Fibroblast of skin of left quadriceps (primary cell): ENCODE measurements around the gene TWSG1.

Experiments
- DNase-seq, 2 experiments: peaks; one replicate each; pipeline ENCODE4 v3.0.0-alpha.2; 2013; ENCODE audit warnings: low read depth in 2 of 2

The TWSG1 gene

DNA sequence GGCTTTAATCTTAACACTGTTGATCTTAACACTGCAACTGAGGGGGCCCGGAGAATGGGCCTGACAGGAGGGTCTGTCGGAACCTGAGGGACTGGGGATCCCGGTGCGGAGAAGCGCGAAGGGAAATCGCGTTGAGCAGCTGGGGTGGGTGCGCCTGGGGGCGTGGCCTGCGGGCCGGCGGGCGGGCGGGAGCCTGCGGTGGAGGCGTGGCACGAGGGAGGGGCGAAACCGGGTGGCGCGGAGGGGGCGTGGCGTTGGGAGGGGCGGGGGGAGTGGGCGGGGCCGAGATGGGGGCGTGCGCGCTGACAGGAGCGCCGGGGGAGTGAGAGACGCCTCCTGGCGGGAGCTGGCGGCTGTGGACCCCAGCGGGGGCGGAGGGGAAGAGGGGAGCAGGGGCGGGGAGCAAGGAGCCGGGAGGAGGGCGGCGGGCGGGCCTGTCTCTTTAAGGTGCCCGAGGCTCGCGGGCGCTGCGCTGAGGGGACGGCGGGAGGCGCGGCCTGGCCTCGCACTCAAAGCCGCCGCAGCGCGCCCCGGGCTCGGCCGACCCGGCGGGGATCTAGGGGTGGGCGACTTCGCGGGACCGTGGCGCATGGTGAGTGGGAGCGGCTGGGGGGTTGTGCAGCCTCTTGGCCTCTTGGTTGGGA is at the start of gene TWSG1:
TSS of gene TWSG1 (plus strand) at position 445 of the 644 bp plus-strand sequence. CDS start 2,457 bp downstream, outside the sequence.
- DNase-seq = peak; percentile 91 to 93

DNA sequence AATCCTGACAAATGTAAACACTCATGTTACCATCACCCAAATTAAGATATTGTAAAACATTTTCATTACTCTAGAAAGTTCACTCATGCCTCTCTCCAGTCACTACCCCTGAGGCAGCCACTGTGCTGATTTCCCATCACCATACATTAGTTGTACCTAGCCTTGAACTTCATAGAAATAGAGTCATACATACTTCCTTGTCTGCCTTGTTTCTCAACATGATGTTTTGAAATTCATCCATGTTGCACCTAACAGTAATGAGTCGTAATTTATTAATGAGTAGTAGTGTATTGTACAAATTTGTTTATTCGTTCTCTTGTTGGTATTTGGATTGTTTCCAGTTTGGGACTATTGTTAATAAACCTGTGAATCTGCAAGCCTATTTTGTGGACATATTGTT is 49.0 kb upstream of the TWSG1 start:
- DNase-seq = no peak

GRCh38 chr18:9287036-9287435 is 47.5 kb upstream of the TWSG1 start:
- DNase-seq = no peak

GRCh38 chr18:9289698-9290097 is 44.9 kb upstream of the TWSG1 start:
- no peak for DNase-seq

DNA sequence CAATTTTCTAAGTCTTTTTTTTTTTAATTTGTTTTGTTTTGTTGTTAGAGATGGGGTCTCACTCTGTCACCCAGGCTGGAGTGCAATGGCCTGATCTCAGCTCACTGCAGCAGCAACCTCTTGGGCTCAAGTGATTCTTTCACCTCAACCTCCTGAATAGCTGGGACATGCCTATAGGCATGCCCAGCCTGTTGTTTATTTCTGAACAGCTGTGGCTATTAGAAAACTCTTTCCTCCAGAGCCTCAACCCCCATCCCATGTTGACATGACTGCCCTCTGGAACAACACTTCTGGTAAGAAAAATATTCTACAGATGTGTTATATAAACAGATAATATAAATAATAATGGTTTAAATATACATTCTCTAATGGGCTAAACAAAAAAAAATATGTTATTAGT is 44.4 kb upstream of the TWSG1 start:
- DNase-seq = no peak

- DNase-seq = no peak
These were observed 42.5 kb upstream of the TWSG1 start for GRCh38 chr18:9292047-9292446.

- no peak for DNase-seq
These were observed 40.6 kb upstream of the TWSG1 start for GRCh38 chr18:9293948-9294347.

- DNase-seq = no peak
These were observed 38.2 kb upstream of the TWSG1 start for GRCh38 chr18:9296233-9297006.

GRCh38 chr18:9297007-9297393 is 37.6 kb upstream of the TWSG1 start:
- no peak for DNase-seq

GRCh38 chr18:9304388-9305070 is 30.0 kb upstream of the TWSG1 start:
- no peak for DNase-seq

GRCh38 chr18:9319333-9319732 is 15.2 kb upstream of the TWSG1 start:
- DNase-seq = no peak

GRCh38 chr18:9321017-9321452 is 13.5 kb upstream of the TWSG1 start:
- peak; percentile 79 to 84 for DNase-seq

GRCh38 chr18:9321736-9322135 is 12.8 kb upstream of the TWSG1 start:
- DNase-seq = no peak

GRCh38 chr18:9322744-9323143 is 11.8 kb upstream of the TWSG1 start:
- no peak for DNase-seq

DNA sequence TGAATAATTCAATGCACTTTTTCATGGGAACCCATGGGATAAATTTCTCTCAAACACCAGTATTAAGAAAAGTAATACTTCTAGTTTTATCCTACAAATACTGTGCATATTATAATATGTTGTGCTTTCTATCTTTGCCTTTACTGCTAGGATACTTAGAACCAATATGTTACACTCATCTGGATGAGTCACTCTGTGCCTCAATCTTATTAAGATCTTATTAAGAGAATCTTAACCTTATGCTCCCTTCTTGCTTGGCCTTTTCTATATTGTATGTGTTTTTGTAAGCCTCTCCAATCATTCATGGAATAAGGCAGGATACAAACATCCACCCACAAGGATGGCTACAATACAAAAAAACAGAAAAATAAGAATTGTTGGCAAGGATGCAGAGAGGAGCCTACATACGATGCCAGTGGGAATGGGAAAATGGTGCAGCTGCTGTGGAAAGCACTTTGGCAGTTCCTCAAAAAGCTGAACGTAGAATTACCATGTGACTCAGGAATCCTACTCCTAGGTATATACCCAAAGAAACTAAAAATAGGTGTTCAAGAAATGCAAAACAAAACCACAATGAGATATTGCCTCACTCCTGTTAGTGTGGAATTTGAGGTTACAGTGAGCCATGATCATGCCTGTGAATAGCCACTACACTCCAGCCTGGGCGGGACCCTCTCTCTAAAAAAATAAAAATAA is 10.7 kb upstream of the TWSG1 start:
- peak; percentile 59 to 63 for DNase-seq

GRCh38 chr18:9325716-9326115 is 8.9 kb upstream of the TWSG1 start:
- no peak for DNase-seq

GRCh38 chr18:9328776-9329175 is 5.8 kb upstream of the TWSG1 start:
- no peak for DNase-seq

- no peak for DNase-seq
These were observed 5.1 kb upstream of the TWSG1 start for GRCh38 chr18:9329471-9329870.

DNA sequence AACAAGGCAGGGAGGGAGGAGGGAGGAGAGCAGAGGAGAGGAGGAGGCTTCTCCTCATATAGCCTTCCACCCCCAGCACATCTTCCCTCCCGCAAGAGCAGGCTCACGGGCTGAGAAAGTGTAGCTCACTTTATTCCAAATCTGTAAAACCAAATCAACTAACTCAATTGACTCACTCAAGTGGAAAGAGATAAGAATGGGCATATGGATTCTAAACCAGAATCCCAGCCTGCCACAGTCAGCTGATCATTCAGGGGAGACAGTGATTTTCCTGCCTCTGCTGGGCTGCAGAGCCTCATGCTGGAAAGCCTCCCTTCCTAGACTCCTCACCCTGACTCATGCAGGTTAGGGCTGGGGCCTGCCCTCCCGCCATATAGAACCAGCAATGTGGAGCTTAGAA is 4.2 kb upstream of the TWSG1 start:
- no peak for DNase-seq

GRCh38 chr18:9333441-9334328 is 888 bp upstream of the TWSG1 start:
- no peak for DNase-seq
